ENCODE data around the gene PGLYRP4. TPM values are rescaled to one million over a fixed set of nuclear protein-coding genes. Genes with fewer than 3 reads are reported as not detected.

Gene PGLYRP4
- total and polyA plus RNA-seq, 4 donors = not detected

GRCh38 chr1:153340356-153340755 lies 8.3 kb downstream of the PGLYRP4 start:
- no peak for TF ChIP-seq NR2F2 (IDR thresholded peaks at IDR 0.05)
- TF ChIP-seq TAF1 (conservative IDR thresholded peaks at IDR 0.05) = no peak
- no peak for TF ChIP-seq HNF4G (IDR thresholded peaks at IDR 0.05)
- no peak for TF ChIP-seq HNF4A (conservative IDR thresholded peaks at IDR 0.05)
- TF ChIP-seq CTCF (IDR thresholded peaks at IDR 0.05; ENCODE audit: low read depth, low read length, missing input control) = no peak
- no peak for TF ChIP-seq RXRA (IDR thresholded peaks at IDR 0.05)
- no peak for TF ChIP-seq GABPA (IDR thresholded peaks at IDR 0.05 in 1 of 2, conservative IDR thresholded peaks at IDR 0.05 in 1 of 2)
- no peak for TF ChIP-seq RAD21 (IDR thresholded peaks at IDR 0.05)
- no peak for TF ChIP-seq EGR1 (IDR thresholded peaks at IDR 0.05; ENCODE audit: low read depth in 2 of 2)
- no peak for TF ChIP-seq SP1 (IDR thresholded peaks at IDR 0.05)
- TF ChIP-seq FOXA1 (IDR thresholded peaks at IDR 0.05) = no peak
- no peak for TF ChIP-seq MAX (IDR thresholded peaks at IDR 0.05)
- no peak for TF ChIP-seq JUND (IDR thresholded peaks at IDR 0.05)
- TF ChIP-seq FOXA2 (IDR thresholded peaks at IDR 0.05) = no peak
- TF ChIP-seq YY1 (IDR thresholded peaks at IDR 0.05) = no peak
- no peak for TF ChIP-seq REST (IDR thresholded peaks at IDR 0.05)
- TF ChIP-seq ATF3 (IDR thresholded peaks at IDR 0.05) = no peak
- TF ChIP-seq ZBTB33 (IDR thresholded peaks at IDR 0.05) = no peak

More at GRCh38 chr1:153340356-153340755, 8.3 kb downstream of the PGLYRP4 start:
- peak; percentile 16 for DNase-seq (ENCODE audit: low spot score)
- peaks cover 0 to 5% (median 0%) of the 10 kb centered on the region in 4 donors for H3K27me3 ChIP-seq (ENCODE audit: control insufficient read depth in 4 of 4, insufficient read depth in 4 of 4, low read length in 3 of 4)
- WGBS = 95% methylated on average over 10 of the region's 10 CpGs
- H3K4me3 ChIP-seq (ENCODE audit: low read depth in 1 of 3, low read length in 3 of 3) = no peak overlapping the region
- H3K9ac ChIP-seq (ENCODE audit: low read depth in 1 of 2, low read length in 2 of 2) = no peak overlapping the region
- H3K27ac ChIP-seq (ENCODE audit: low read depth in 1 of 2, low read length in 2 of 2) = no peak overlapping the region
- no peaks in the 10 kb centered on the region for H3K36me3 ChIP-seq (ENCODE audit: control insufficient read depth in 4 of 4, insufficient read depth in 3 of 4, low read depth in 1 of 4, low read length in 3 of 4)
- H3K9me3 ChIP-seq (ENCODE audit: control insufficient read depth in 4 of 4, low read length in 3 of 4) = no peaks in the 10 kb centered on the region
- H3K4me1 ChIP-seq (ENCODE audit: control insufficient read depth in 4 of 4, insufficient read depth in 4 of 4, low read length in 3 of 4) = no peaks in the 10 kb centered on the region

All from liver (tissue), 9 donors.